MM.1S (cell line): Measurements from ENCODE around the gene CHMP1A.

Experiments used
- CTCF ChIP-seq: fragments of 300-600 bp; sonication (generic); IDR thresholded peaks from 2 replicates; pipeline ENCODE4 v1.5.1; 2016; ENCODE audit warnings: antibody characterized with exemption, low read length, mixed read lengths
- EZH2 ChIP-seq: fragments of 300-600 bp; sonication (generic); optimal IDR thresholded peaks from 2 replicates; pipeline ENCODE3; 2017; ENCODE audit warnings: low read depth, mild to moderate bottlenecking, antibody characterized with exemption, low read length, mixed read lengths

- TF ChIP-seq CTCF (no peak), EZH2 (no peak)
These were observed 35.8 kb upstream of the CHMP1A start for GRCh38 chr16:89693289-89693731.
